ENCODE data around the gene COBL.

DNA sequence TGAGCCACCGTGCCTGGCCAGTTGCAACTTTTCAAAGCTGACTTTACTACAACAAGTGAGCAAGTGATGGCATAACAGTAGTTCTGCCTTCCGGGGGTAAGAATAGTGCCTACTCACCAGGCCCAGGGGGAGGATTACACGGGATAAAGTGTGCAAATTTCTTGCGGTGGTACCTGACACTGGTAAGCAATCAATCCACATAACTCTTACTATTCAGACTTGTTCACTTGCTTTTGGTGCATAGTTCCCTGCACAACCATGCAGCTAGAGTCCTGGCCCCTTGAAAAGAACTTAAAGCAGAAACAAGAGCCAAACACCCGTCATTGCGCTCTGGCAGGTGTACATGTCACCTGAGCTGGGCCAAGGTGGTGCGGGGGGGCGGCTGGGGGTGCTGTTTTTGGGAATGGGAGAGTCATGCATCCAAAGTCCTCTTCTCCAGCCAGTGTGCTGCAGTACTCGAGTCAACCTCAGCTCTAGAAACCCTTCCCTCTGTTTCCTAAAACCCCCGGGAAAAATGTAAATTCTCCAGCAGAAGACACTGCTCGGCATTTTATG, 5.4 kb upstream of the COBL start:
- TF ChIP-seq, protein P1, sequence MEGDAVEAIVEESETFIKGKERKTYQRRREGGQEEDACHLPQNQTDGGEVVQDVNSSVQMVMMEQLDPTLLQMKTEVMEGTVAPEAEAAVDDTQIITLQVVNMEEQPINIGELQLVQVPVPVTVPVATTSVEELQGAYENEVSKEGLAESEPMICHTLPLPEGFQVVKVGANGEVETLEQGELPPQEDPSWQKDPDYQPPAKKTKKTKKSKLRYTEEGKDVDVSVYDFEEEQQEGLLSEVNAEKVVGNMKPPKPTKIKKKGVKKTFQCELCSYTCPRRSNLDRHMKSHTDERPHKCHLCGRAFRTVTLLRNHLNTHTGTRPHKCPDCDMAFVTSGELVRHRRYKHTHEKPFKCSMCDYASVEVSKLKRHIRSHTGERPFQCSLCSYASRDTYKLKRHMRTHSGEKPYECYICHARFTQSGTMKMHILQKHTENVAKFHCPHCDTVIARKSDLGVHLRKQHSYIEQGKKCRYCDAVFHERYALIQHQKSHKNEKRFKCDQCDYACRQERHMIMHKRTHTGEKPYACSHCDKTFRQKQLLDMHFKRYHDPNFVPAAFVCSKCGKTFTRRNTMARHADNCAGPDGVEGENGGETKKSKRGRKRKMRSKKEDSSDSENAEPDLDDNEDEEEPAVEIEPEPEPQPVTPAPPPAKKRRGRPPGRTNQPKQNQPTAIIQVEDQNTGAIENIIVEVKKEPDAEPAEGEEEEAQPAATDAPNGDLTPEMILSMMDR (IDR thresholded peaks at IDR 0.05), result no peak
- TF ChIP-seq POLR2A (IDR thresholded peaks at IDR 0.05), result no peak

Measured in adrenal gland (tissue), 5 donors.